ENCODE data around the gene FAM90A1.
"Not testable (repeated sequence)": the region's sequence is repeated elsewhere in the genome, so short reads cannot be mapped to it uniquely, and the experiment has no call there.

DNA sequence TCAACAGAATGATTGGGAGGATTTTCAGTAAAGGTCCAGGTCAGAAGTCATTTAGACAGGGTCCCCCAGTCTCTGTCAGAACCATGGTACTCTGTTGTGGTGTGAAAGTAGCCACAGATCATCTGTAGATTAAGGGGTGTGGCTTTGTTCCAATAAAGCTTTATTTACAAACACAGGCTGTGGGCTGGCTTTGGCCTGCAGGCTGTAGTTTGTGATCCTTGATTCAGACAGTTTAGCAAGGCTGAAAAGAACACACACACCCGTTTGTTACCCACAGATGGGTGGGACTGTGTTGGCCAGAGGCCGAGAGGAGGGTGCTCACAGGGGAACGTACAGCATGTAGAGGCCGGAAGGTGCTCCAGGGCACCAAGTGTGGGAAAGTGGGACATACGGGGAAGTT, 3.6 kb upstream of the FAM90A1 start:
- not testable (repeated sequence) for TF ChIP-seq CTCF, EP300, POLR2AphosphoS5, POLR2A (IDR thresholded peaks at IDR 0.05)
